ENCODE data around the gene SLC25A18. TPM values are rescaled to one million over a fixed set of nuclear protein-coding genes. Genes with fewer than 3 reads are reported as not detected.

Gene SLC25A18
- total RNA-seq, 5 donors from 2014 or later (not counting 1 experiment from before 2014, with no cell fraction given), result not detected

- 87% methylated on average over 3 of the region's 5 CpGs for WGBS (ENCODE audit: insufficient coverage)
- ChIA-PET POLR2A (no interaction called here), CTCF (no interaction called here)
- Histone ChIP-seq H3K9me3 (no peaks in the 10 kb centered on the region), H3K4me1 (ENCODE audit: control insufficient read depth in 1 of 2, extremely low read depth in 1 of 2, insufficient read depth in 2 of 2, low read length in 2 of 2) (no peaks in the 10 kb centered on the region), H3K4me3 (ENCODE audit: control insufficient read depth in 1 of 2, extremely low read depth in 1 of 2, low read length in 1 of 2) (no peak overlapping the region), H3K36me3 (ENCODE audit: control insufficient read depth in 2 of 2, extremely low read depth in 1 of 2, insufficient read depth in 1 of 2, low read length in 1 of 2) (peaks cover 11 to 55% of the 10 kb centered on the region in 2 donors), H3K27me3 (replicated peaks in 1 of 2; ENCODE audit: control insufficient read depth in 2 of 2, extremely low read depth in 1 of 2, insufficient read depth in 2 of 2, low read length in 1 of 2) (no peaks in the 10 kb centered on the region), H3K27ac (ENCODE audit: low read length) (no peak overlapping the region)
- Mint-ChIP-seq H3K27me3 (no peaks in the 10 kb centered on the region), H3K9me3 (no peaks in the 10 kb centered on the region), H3K27ac (no peak overlapping the region), H3K36me3 (peaks cover 45% of the 10 kb centered on the region), H3K4me3 (no peak overlapping the region), H3K4me1 (peaks cover 0 to 4% (median 0%) of the 10 kb centered on the region in 3 donors)
- no peak for DNase-seq
- no peak for ATAC-seq (replicated peaks in 1 of 4)
Measured at GRCh38 chr22:17592201-17592600, 28.9 kb downstream of the SLC25A18 start.

GRCh38 chr22:17596226-17596625 is 32.9 kb downstream of the SLC25A18 start:
- DNase-seq, result no peak
- H3K4me1 ChIP-seq (ENCODE audit: control insufficient read depth in 1 of 2, extremely low read depth in 1 of 2, insufficient read depth in 2 of 2, low read length in 2 of 2), result no peaks in the 10 kb centered on the region
- H3K36me3 Mint-ChIP-seq, result peaks cover 66% of the 10 kb centered on the region
- no peak for ATAC-seq (replicated peaks in 1 of 4)
- no peak overlapping the region for H3K27ac Mint-ChIP-seq
- ChIA-PET POLR2A (no interaction called here), CTCF (no interaction called here)
- H3K4me3 Mint-ChIP-seq, result no peak overlapping the region
- no peak overlapping the region for H3K4me3 ChIP-seq (ENCODE audit: control insufficient read depth in 1 of 2, extremely low read depth in 1 of 2, low read length in 1 of 2)
- peaks cover 17 to 83% of the 10 kb centered on the region in 2 donors for H3K36me3 ChIP-seq (ENCODE audit: control insufficient read depth in 2 of 2, extremely low read depth in 1 of 2, insufficient read depth in 1 of 2, low read length in 1 of 2)
- no peaks in the 10 kb centered on the region for H3K9me3 Mint-ChIP-seq
- H3K27ac ChIP-seq (ENCODE audit: low read length), result no peak overlapping the region
- H3K27me3 Mint-ChIP-seq, result no peaks in the 10 kb centered on the region
- no peaks in the 10 kb centered on the region for H3K9me3 ChIP-seq
- 100% methylated on average over 1 of the region's 6 CpGs for WGBS (ENCODE audit: insufficient coverage)
- peaks cover 0 to 9% (median 6%) of the 10 kb centered on the region in 3 donors for H3K4me1 Mint-ChIP-seq
- H3K27me3 ChIP-seq (replicated peaks in 1 of 2; ENCODE audit: control insufficient read depth in 2 of 2, extremely low read depth in 1 of 2, insufficient read depth in 2 of 2, low read length in 1 of 2), result no peaks in the 10 kb centered on the region

GRCh38 chr22:17597217-17597616 is 33.9 kb downstream of the SLC25A18 start:
- no peak overlapping the region for H3K27ac ChIP-seq (ENCODE audit: low read length)
- DNase-seq (no peak), ATAC-seq (replicated peaks in 1 of 4) (no peak)
- Mint-ChIP-seq H3K4me3 (no peak overlapping the region), H3K27me3 (no peaks in the 10 kb centered on the region), H3K4me1 (peaks cover 0 to 9% (median 6%) of the 10 kb centered on the region in 3 donors), H3K27ac (no peak overlapping the region), H3K9me3 (no peaks in the 10 kb centered on the region), H3K36me3 (peaks cover 60% of the 10 kb centered on the region)
- H3K4me3 ChIP-seq (ENCODE audit: control insufficient read depth in 1 of 2, extremely low read depth in 1 of 2, low read length in 1 of 2), result no peak overlapping the region
- 100% methylated on average over 1 of the region's 2 CpGs for WGBS (ENCODE audit: insufficient coverage)
- H3K9me3 ChIP-seq, result no peaks in the 10 kb centered on the region
- peaks cover 14 to 77% of the 10 kb centered on the region in 2 donors for H3K36me3 ChIP-seq (ENCODE audit: control insufficient read depth in 2 of 2, extremely low read depth in 1 of 2, insufficient read depth in 1 of 2, low read length in 1 of 2)
- ChIA-PET POLR2A (interaction anchor here in 1 of 2 donors (0.6 kb wide), 1 partner anchor 13 kb away, joined by 12 read pairs; no protein-coding TSS in a partner anchor), CTCF (no interaction called here)
- no peaks in the 10 kb centered on the region for H3K27me3 ChIP-seq (replicated peaks in 1 of 2; ENCODE audit: control insufficient read depth in 2 of 2, extremely low read depth in 1 of 2, insufficient read depth in 2 of 2, low read length in 1 of 2)
- H3K4me1 ChIP-seq (ENCODE audit: control insufficient read depth in 1 of 2, extremely low read depth in 1 of 2, insufficient read depth in 2 of 2, low read length in 2 of 2), result no peaks in the 10 kb centered on the region

- Mint-ChIP-seq H3K9me3 (no peaks in the 10 kb centered on the region), H3K27ac (peak overlapping the region in 1 of 2 donors; percentile 10), H3K27me3 (no peaks in the 10 kb centered on the region), H3K4me1 (peaks cover 0 to 9% (median 6%) of the 10 kb centered on the region in 3 donors), H3K4me3 (no peak overlapping the region), H3K36me3 (peaks cover 52% of the 10 kb centered on the region)
- Histone ChIP-seq H3K27ac (ENCODE audit: low read length) (no peak overlapping the region), H3K36me3 (ENCODE audit: control insufficient read depth in 2 of 2, extremely low read depth in 1 of 2, insufficient read depth in 1 of 2, low read length in 1 of 2) (peaks cover 7 to 70% of the 10 kb centered on the region in 2 donors), H3K9me3 (no peaks in the 10 kb centered on the region), H3K4me3 (ENCODE audit: control insufficient read depth in 1 of 2, extremely low read depth in 1 of 2, low read length in 1 of 2) (no peak overlapping the region), H3K27me3 (replicated peaks in 1 of 2; ENCODE audit: control insufficient read depth in 2 of 2, extremely low read depth in 1 of 2, insufficient read depth in 2 of 2, low read length in 1 of 2) (no peaks in the 10 kb centered on the region), H3K4me1 (ENCODE audit: control insufficient read depth in 1 of 2, extremely low read depth in 1 of 2, insufficient read depth in 2 of 2, low read length in 2 of 2) (no peaks in the 10 kb centered on the region)
- ATAC-seq (replicated peaks in 1 of 4) (no peak), DNase-seq (no peak)
- POLR2A ChIA-PET, result no interaction called here
- CTCF ChIA-PET, result no interaction called here
- 100% methylated on average over 1 of the region's 4 CpGs for WGBS (ENCODE audit: insufficient coverage)
Measured at GRCh38 chr22:17598318-17598717, 35.0 kb downstream of the SLC25A18 start.

GRCh38 chr22:17601031-17601430 is 37.7 kb downstream of the SLC25A18 start:
- no peaks in the 10 kb centered on the region for H3K9me3 ChIP-seq
- Mint-ChIP-seq H3K27me3 (no peaks in the 10 kb centered on the region), H3K4me1 (peaks cover 9 to 10% (median 9%) of the 10 kb centered on the region in 3 donors), H3K36me3 (peaks cover 44% of the 10 kb centered on the region), H3K27ac (peak overlapping the region in 1 of 2 donors; percentile 4), H3K4me3 (no peak overlapping the region), H3K9me3 (no peaks in the 10 kb centered on the region)
- DNase-seq (no peak), ATAC-seq (replicated peaks in 1 of 4) (no peak)
- peaks cover 7 to 56% of the 10 kb centered on the region in 2 donors for H3K36me3 ChIP-seq (ENCODE audit: control insufficient read depth in 2 of 2, extremely low read depth in 1 of 2, insufficient read depth in 1 of 2, low read length in 1 of 2)
- CTCF ChIA-PET, result no interaction called here
- WGBS (ENCODE audit: insufficient coverage), result 100% methylated on average over 2 of the region's 3 CpGs
- no peak overlapping the region for H3K4me3 ChIP-seq (ENCODE audit: control insufficient read depth in 1 of 2, extremely low read depth in 1 of 2, low read length in 1 of 2)
- H3K27ac ChIP-seq (ENCODE audit: low read length), result no peak overlapping the region
- no peaks in the 10 kb centered on the region for H3K27me3 ChIP-seq (replicated peaks in 1 of 2; ENCODE audit: control insufficient read depth in 2 of 2, extremely low read depth in 1 of 2, insufficient read depth in 2 of 2, low read length in 1 of 2)
- no peaks in the 10 kb centered on the region for H3K4me1 ChIP-seq (ENCODE audit: control insufficient read depth in 1 of 2, extremely low read depth in 1 of 2, insufficient read depth in 2 of 2, low read length in 2 of 2)
- POLR2A ChIA-PET, result no interaction called here

GRCh38 chr22:17603668-17604067 is 40.4 kb downstream of the SLC25A18 start:
- Mint-ChIP-seq H3K36me3 (peaks cover 24% of the 10 kb centered on the region), H3K27ac (no peak overlapping the region), H3K9me3 (no peaks in the 10 kb centered on the region), H3K4me3 (no peak overlapping the region), H3K27me3 (no peaks in the 10 kb centered on the region), H3K4me1 (peaks cover 9 to 13% (median 11%) of the 10 kb centered on the region in 3 donors)
- H3K9me3 ChIP-seq, result no peaks in the 10 kb centered on the region
- no peak for DNase-seq
- ChIA-PET POLR2A (interaction anchor here in 1 of 2 donors (0.6 kb wide), 1 partner anchor 36 kb away, joined by 3 read pairs; no protein-coding TSS in a partner anchor), CTCF (no interaction called here)
- no peaks in the 10 kb centered on the region for H3K27me3 ChIP-seq (replicated peaks in 1 of 2; ENCODE audit: control insufficient read depth in 2 of 2, extremely low read depth in 1 of 2, insufficient read depth in 2 of 2, low read length in 1 of 2)
- peaks cover 0 to 53% of the 10 kb centered on the region in 2 donors for H3K36me3 ChIP-seq (ENCODE audit: control insufficient read depth in 2 of 2, extremely low read depth in 1 of 2, insufficient read depth in 1 of 2, low read length in 1 of 2)
- 100% methylated on average over 3 of the region's 4 CpGs for WGBS (ENCODE audit: insufficient coverage)
- H3K4me1 ChIP-seq (ENCODE audit: control insufficient read depth in 1 of 2, extremely low read depth in 1 of 2, insufficient read depth in 2 of 2, low read length in 2 of 2), result no peaks in the 10 kb centered on the region
- H3K4me3 ChIP-seq (ENCODE audit: control insufficient read depth in 1 of 2, extremely low read depth in 1 of 2, low read length in 1 of 2), result no peak overlapping the region
- H3K27ac ChIP-seq (ENCODE audit: low read length), result no peak overlapping the region
- ATAC-seq (replicated peaks in 1 of 4), result no peak

Data from T-cell (primary cell).